Gastroesophageal sphincter (tissue), 4 donors: ENCODE measurements around the gene YKT6. TPM values are rescaled to one million over a fixed set of nuclear protein-coding genes. Genes with fewer than 3 reads are reported as not detected.

Source experiments
- ATAC-seq: fragments of 150-250 bp; one replicate; pipeline ENCODE4 v1.9.1; 2016; ENCODE audit warnings: mild to moderate bottlenecking, moderate library complexity
- H3K27ac ChIP-seq, 4 donors: fragments of 200-600 bp; sonication (generic) in 3 of 4; 1 replicate in 3 of 4; 2 replicates in 1 of 4; pipeline ENCODE4 v1.5.1; 2016 to 2019
- H3K27me3 ChIP-seq: fragments of 200-600 bp; sonication (generic); one replicate; pipeline ENCODE4 v1.5.1; 2019
- H3K36me3 ChIP-seq, 2 donors: fragments of 200-600 bp; sonication (generic); one replicate each; pipeline ENCODE4 v1.5.1; 2019; ENCODE audit warnings: control low read depth in 1 of 2
- H3K4me1 ChIP-seq, 3 donors: fragments of 200-600 bp; sonication (generic); 1 replicate in 2 of 3; 2 replicates in 1 of 3; pipeline ENCODE4 v1.5.1; 2016 to 2019; ENCODE audit warnings: control low read depth in 2 of 3
- H3K4me3 ChIP-seq, 2 donors: fragments of 200-600 bp; sonication (generic); one replicate each; pipeline ENCODE4 v1.5.1; 2019; ENCODE audit warnings: mild to moderate bottlenecking in 1 of 2, moderate library complexity in 1 of 2
- H3K9me3 ChIP-seq, 3 donors: fragments of 200-600 bp; sonication (generic); one replicate each; pipeline ENCODE4 v1.5.1; 2017 to 2019; ENCODE audit warnings: control low read depth in 2 of 3
- EP300 ChIP-seq: sonication (generic); formaldehyde crosslinking; IDR thresholded peaks from one replicate; pipeline ENCODE4 v1.6.1; 2017; ENCODE audit warnings: antibody characterized with exemption, mild to moderate bottlenecking
- POLR2A ChIP-seq, 2 donors: fragments of 450-650 bp; IDR thresholded peaks; one replicate each; pipeline ENCODE4 v1.6.1; 2017; ENCODE audit warnings: antibody characterized with exemption in 2 of 2, mild to moderate bottlenecking in 2 of 2, moderate library complexity in 1 of 2
- POLR2AphosphoS5 ChIP-seq: sonication (generic); formaldehyde crosslinking; IDR thresholded peaks from one replicate; pipeline ENCODE4 v1.6.1; 2017; ENCODE audit warnings: antibody characterized with exemption
- WGBS, 2 donors: methylation state at CpG; one replicate each; pipeline ENCODE4 v1.1.5; 2018; ENCODE audit warnings: low coverage in 1 of 2; 5-methylcytosine and 5-hydroxymethylcytosine counted together
- total RNA-seq, 4 donors: library from RNA; depleted of rRNA; stranded (reverse); fragments of >200 nt; gene quantifications; one replicate each; pipeline ENCODE4 v1.1.0, GENCODE V29; 2016
- TF ChIP-seq, protein P1 (sequence below), 4 experiments: fragments of 200-600 bp in 2 of 4; fragments of 450-650 bp in 2 of 4; sonication (generic) in 1 of 4; IDR thresholded peaks; one replicate each; pipeline ENCODE4 v1.5.1; 2017 to 2019; ENCODE audit warnings: antibody characterized with exemption in 4 of 4, mild to moderate bottlenecking in 2 of 4, moderate library complexity in 2 of 4

The YKT6 gene
- total RNA-seq, 4 donors from 2014 or later = 50.2 to 79.2 (median 64.1) TPM

DNA sequence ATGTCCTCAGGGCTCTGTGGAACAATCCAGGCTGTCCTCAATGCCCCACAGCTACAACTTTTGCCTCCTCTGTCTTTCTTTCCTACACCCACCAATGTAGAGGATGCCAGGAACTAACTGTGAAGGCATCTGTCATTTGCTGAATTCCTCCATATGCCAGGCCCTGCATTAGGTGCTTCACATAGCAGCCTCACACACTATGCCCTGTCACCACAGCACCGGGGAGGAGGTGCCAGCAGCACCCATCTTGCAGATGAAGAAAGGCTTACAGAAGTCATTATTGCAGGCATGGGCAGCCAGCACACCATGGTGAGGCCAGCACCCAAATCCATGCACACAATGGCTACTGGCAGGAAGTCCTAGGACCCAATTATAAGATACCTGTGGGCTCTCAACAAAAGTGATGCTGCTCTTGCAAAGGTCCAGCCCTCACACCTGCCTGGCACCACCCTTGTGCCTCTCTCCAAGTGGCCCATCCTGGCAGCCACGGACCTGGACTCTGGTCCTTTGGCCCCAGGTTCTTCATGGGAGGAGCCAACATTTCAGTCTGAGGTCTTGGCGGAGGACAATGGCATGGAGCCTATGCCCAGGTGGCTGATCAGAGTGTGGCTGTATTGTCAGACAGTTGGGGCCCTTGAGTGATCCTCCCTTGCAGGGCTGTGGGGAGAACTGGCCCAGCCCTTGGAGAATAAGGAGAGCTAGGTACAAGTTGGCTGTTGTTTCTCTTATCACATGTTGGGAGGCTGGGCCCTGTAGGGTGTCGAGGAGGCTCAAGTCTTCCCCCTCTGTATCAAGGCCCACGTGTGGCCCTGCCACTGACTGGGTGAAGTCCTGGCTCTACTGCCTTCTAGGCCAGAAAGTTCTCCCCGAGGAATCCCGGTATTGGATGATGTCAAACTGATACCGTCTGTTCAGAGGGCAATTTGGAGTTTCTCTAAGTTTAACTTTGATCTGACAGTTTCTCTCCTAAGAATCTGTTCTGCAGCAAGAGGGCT lies 45.3 kb upstream of the YKT6 start:
- H3K4me1 ChIP-seq = no peaks in the 10 kb centered on the region
- H3K27me3 ChIP-seq = no peaks in the 10 kb centered on the region
- no peak overlapping the region for H3K4me3 ChIP-seq
- H3K9me3 ChIP-seq = no peaks in the 10 kb centered on the region
- ATAC-seq = no peak
- no peak overlapping the region for H3K27ac ChIP-seq
- 80% methylated on average over 1 of the region's 8 CpGs; no CpG with 5 or more reads in 1 of the 2 donors for WGBS, 2 donors
- H3K36me3 ChIP-seq = no peaks in the 10 kb centered on the region
- TF ChIP-seq POLR2A (IDR thresholded peaks at IDR 0.05) = no peak
- TF ChIP-seq EP300 = no peak
- TF ChIP-seq, protein P1, sequence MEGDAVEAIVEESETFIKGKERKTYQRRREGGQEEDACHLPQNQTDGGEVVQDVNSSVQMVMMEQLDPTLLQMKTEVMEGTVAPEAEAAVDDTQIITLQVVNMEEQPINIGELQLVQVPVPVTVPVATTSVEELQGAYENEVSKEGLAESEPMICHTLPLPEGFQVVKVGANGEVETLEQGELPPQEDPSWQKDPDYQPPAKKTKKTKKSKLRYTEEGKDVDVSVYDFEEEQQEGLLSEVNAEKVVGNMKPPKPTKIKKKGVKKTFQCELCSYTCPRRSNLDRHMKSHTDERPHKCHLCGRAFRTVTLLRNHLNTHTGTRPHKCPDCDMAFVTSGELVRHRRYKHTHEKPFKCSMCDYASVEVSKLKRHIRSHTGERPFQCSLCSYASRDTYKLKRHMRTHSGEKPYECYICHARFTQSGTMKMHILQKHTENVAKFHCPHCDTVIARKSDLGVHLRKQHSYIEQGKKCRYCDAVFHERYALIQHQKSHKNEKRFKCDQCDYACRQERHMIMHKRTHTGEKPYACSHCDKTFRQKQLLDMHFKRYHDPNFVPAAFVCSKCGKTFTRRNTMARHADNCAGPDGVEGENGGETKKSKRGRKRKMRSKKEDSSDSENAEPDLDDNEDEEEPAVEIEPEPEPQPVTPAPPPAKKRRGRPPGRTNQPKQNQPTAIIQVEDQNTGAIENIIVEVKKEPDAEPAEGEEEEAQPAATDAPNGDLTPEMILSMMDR (IDR thresholded peaks at IDR 0.05) = no peak
- TF ChIP-seq POLR2AphosphoS5 = no peak

DNA sequence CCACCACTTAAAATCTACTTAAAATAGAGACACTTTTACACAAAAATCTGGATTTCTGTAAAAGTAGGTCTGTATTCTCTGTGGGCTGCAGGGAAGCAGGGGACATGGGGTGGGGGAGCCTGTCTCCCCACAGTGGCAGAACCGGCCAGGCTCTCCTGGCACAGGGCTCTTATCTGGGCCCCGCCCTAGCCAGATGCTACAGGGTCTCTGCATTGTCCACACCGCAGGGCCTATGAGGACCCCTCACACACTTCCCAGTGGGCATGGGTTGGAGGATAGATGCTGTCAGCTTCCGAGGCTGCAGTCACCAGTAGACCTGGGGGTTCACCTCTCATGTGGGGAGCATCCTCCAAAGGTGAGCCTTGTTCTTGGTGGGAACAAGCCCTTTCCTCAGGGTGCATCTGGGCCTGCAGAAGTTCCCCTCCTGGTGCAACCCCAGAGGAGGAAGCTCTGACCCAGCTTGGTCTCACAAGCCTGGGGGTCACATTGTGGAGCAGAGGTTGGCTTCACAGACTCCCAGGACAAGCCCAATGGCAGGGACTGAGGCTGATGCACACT lies 44.2 kb upstream of the YKT6 start:
- Histone ChIP-seq H3K4me1 (no peaks in the 10 kb centered on the region), H3K27me3 (no peaks in the 10 kb centered on the region), H3K27ac (no peak overlapping the region), H3K36me3 (no peaks in the 10 kb centered on the region), H3K9me3 (no peaks in the 10 kb centered on the region), H3K4me3 (no peak overlapping the region)
- WGBS, 2 donors = 57% methylated on average over 1 of the region's 4 CpGs; no CpG with 5 or more reads in 1 of the 2 donors
- ATAC-seq = no peak
- TF ChIP-seq, protein P1 (IDR thresholded peaks at IDR 0.05) = no peak
- TF ChIP-seq POLR2A (IDR thresholded peaks at IDR 0.05) (no peak), EP300 (no peak), POLR2AphosphoS5 (no peak)

DNA sequence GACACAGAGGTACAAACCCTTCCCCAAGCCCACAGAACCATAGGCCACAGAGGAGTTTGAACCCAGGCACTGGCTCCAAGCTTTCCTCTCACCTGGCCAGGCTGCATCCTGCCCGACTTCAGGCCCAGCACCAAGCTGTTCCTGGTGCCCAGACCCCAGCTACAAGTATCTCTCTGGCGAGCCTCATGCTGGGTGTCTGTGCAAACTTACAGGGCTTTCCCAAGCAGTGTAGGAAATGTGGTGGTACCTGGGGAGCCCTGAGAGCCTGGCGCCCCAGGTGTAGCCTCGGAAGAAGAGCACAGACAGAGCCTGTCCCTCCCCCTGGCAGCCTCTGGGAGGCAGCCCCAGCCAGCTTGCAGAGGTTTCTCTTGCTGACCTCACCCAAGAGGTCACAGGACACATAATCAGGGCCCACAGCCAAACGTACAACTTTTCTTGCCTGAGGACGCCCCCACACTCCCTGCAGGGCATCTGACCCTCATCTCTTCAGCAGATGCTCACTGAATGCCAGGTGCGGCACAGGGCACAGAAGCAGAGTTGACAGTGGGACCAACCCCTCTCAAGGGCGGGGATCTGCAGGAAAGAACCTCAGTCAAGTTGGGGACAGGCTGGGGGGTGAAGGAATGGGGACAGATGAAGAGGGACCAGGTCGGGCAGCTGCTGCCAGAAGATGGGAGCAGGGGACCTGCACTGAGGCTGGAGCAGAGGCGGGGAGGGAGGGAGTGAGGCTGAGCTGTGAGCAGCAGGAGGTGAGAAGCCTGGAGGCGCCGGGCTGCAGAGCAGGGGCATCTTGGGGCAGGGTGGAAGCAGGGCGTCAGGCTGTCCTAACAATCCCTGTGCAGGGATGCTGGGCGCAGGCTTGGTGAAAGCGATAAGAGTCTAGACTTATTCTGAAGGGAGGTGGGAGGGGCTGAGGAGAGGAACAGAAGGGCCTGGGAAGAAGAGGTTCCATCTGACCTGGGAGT lies 43.4 kb upstream of the YKT6 start:
- H3K4me3 ChIP-seq = no peak overlapping the region
- TF ChIP-seq POLR2A (IDR thresholded peaks at IDR 0.05) = no peak
- no peak for TF ChIP-seq POLR2AphosphoS5
- TF ChIP-seq, protein P1 (IDR thresholded peaks at IDR 0.05) = no peak
- no peak for TF ChIP-seq EP300
- H3K9me3 ChIP-seq = no peaks in the 10 kb centered on the region
- no peaks in the 10 kb centered on the region for H3K4me1 ChIP-seq
- 80 to 100% methylated on average over 1 to 7 of the region's 15 CpGs for WGBS, 2 donors
- no peaks in the 10 kb centered on the region for H3K27me3 ChIP-seq
- ATAC-seq = no peak
- H3K36me3 ChIP-seq = no peaks in the 10 kb centered on the region
- no peak overlapping the region for H3K27ac ChIP-seq

DNA sequence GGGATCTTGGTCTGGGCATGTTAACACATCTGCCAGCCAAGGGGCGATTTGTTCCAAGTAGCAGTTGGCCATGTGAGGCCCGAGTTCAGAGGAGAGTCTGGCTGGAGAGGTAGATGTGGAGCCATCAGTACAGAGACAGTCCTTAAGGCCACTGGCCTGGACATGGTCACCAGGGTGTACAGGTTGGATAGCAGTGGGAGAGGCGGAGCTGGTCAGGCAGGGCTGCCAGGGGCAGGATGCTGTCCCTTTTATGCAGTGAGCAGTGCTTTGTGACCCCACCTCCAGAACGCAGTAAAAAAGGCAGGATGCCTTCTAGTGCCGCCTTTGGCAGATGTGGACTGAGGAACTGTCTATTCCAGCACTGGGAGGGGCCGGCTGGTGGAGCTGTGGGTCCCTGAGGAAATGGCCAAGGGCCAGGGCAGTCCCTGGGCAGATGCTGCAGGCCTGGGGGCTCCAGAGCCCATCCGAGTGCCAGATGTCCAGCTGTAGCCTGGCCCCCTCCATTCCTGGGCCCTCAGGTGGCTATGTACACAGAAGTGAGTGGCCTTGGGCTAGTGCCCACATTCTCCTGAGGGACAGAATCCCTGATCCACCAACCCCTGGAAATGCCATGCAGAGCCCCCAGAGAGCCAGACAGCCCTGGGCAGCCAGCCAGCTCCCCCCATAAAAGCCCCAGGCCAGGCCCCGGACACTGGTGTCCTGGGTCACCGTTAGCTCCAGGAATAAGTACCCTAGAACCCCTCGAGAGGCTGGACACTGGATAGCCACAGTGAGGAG lies 42.5 kb upstream of the YKT6 start:
- H3K9me3 ChIP-seq = no peaks in the 10 kb centered on the region
- no peaks in the 10 kb centered on the region for H3K4me1 ChIP-seq
- H3K36me3 ChIP-seq = no peaks in the 10 kb centered on the region
- no peaks in the 10 kb centered on the region for H3K27me3 ChIP-seq
- H3K4me3 ChIP-seq = no peak overlapping the region
- 72 to 93% methylated on average over 2 of the region's 10 CpGs for WGBS, 2 donors
- ATAC-seq = no peak
- no peak overlapping the region for H3K27ac ChIP-seq
- TF ChIP-seq POLR2A (IDR thresholded peaks at IDR 0.05) (no peak), POLR2AphosphoS5 (no peak), EP300 (no peak)
- TF ChIP-seq, protein P1 (IDR thresholded peaks at IDR 0.05) = no peak
